Fibroblast of lung (primary cell): ENCODE data around the gene PRDM8. TPM values are rescaled to one million over a fixed set of nuclear protein-coding genes. Genes with fewer than 3 reads are reported as not detected.

ENCODE experiments used
- DNase-seq, 2 donors: peaks; one replicate each; pipeline versions ENCODE4 v3.0.0 to v3.0.0-alpha.2; 2010; ENCODE audit warnings: low read depth in 2 of 2
- H2AFZ ChIP-seq: 2 replicates; pipeline ENCODE4 v1.5.1; 2012; ENCODE audit warnings: low read length, control low read depth, inconsistent platforms
- H3K27ac ChIP-seq: 2 replicates; pipeline ENCODE4 v1.5.1; 2011; ENCODE audit warnings: low read length, control low read depth; ENCODE audit not compliant: insufficient read depth
- H3K27me3 ChIP-seq: 2 replicates; pipeline ENCODE4 v1.5.1; 2011; ENCODE audit warnings: mild to moderate bottlenecking, low read length; ENCODE audit not compliant: control insufficient read depth, insufficient read depth
- H3K36me3 ChIP-seq: 2 replicates; pipeline ENCODE4 v1.5.1; 2011; ENCODE audit warnings: low read length; ENCODE audit not compliant: control insufficient read depth, insufficient read depth
- H3K4me1 ChIP-seq: 2 replicates; pipeline ENCODE4 v1.5.1; 2011; ENCODE audit warnings: low read length; ENCODE audit not compliant: control insufficient read depth, insufficient read depth; ENCODE audit errors: extremely low read depth
- H3K4me2 ChIP-seq: 2 replicates; pipeline ENCODE4 v1.5.1; 2011; ENCODE audit warnings: low read length, control low read depth; ENCODE audit not compliant: insufficient read depth; ENCODE audit errors: extremely low read depth
- H3K4me3 ChIP-seq, 4 experiments: fragments of 200-600 bp in 1 of 4; sonication (generic) in 1 of 4; replicated peaks in 1 of 4; 2 replicates each; pipeline ENCODE4 v1.5.1; 2011 to 2016; ENCODE audit warnings: low read length in 4 of 4, low read depth in 3 of 4, mild to moderate bottlenecking in 3 of 4, control low read depth in 2 of 4, inconsistent platforms in 1 of 4, mixed read lengths in 1 of 4; ENCODE audit not compliant: insufficient read depth in 1 of 4; ENCODE audit errors: control extremely low read depth in 1 of 4
- H3K79me2 ChIP-seq: 2 replicates; pipeline ENCODE4 v1.5.1; 2012; ENCODE audit warnings: mild to moderate bottlenecking, low read length, inconsistent platforms; ENCODE audit not compliant: control insufficient read depth, insufficient read depth
- H3K9ac ChIP-seq: 2 replicates; pipeline ENCODE4 v1.5.1; 2011; ENCODE audit warnings: mild to moderate bottlenecking, low read length, control low read depth; ENCODE audit not compliant: insufficient read depth
- H3K9me3 ChIP-seq: 2 replicates; pipeline ENCODE4 v1.5.1; 2012; ENCODE audit warnings: low read depth, low read length; ENCODE audit not compliant: control insufficient read depth, insufficient read depth
- H4K20me1 ChIP-seq: 2 replicates; pipeline ENCODE4 v1.5.1; 2011; ENCODE audit warnings: low read length; ENCODE audit not compliant: control insufficient read depth, insufficient read depth; ENCODE audit errors: extremely low read depth
- CTCF ChIP-seq, 2 donors: IDR thresholded peaks in 1 of 2; conservative IDR thresholded peaks in 1 of 2; 1 replicate in 1 of 2; 2 replicates in 1 of 2; pipeline ENCODE4 v1.5.1; 2011 to 2012; ENCODE audit warnings: low read length in 2 of 2, control low read depth in 1 of 2, inconsistent platforms in 1 of 2, low read depth in 1 of 2, mild to moderate bottlenecking in 1 of 2
- EZH2 ChIP-seq: IDR thresholded peaks from 2 replicates; pipeline ENCODE4 v1.5.1; 2012; ENCODE audit warnings: low read length, control low read depth, mild to moderate bottlenecking; ENCODE audit errors: missing control alignments
- polyA plus RNA-seq, 2 donors: library from polyadenylated mRNA; depleted of rRNA in 1 of 2; stranded (reverse) in 1 of 2; unstranded in 1 of 2; fragments of >200 nt; gene quantifications; 2 replicates each; pipeline ENCODE4 v1.2.1, GENCODE V29; 2011 to 2012; ENCODE audit warnings: missing spikeins in 1 of 2
- total RNA-seq: library from RNA; depleted of rRNA; stranded (reverse); fragments of >200 nt; gene quantifications from 2 replicates; pipeline ENCODE4 v1.2.1, GENCODE V29; 2014

The PRDM8 gene
- total and polyA plus RNA-seq, 2 donors (not counting 1 experiment from before 2014, with no cell fraction given) = 3.3 to 8.8 TPM

GRCh38 chr4:80178964-80179363 lies 18.3 kb upstream of the PRDM8 start:
- Histone ChIP-seq H3K4me1 (peaks cover 8% of the 10 kb centered on the region), H3K27ac (no peak overlapping the region), H4K20me1 (no peaks in the 10 kb centered on the region), H3K27me3 (no peaks in the 10 kb centered on the region), H3K36me3 (no peaks in the 10 kb centered on the region), H2AFZ (no peak overlapping the region), H3K9me3 (no peaks in the 10 kb centered on the region), H3K79me2 (no peaks in the 10 kb centered on the region), H3K4me2 (no peak overlapping the region), H3K9ac (no peak overlapping the region), H3K4me3 (no peak overlapping the region)
- no peak for DNase-seq
- TF ChIP-seq EZH2 (no peak), CTCF (conservative IDR thresholded peaks at IDR 0.05 in 1 of 2, IDR thresholded peaks at IDR 0.05 in 1 of 2; ENCODE audit: low read depth in 1 of 2, low read length in 2 of 2) (no peak)

- TF ChIP-seq CTCF (conservative IDR thresholded peaks at IDR 0.05 in 1 of 2, IDR thresholded peaks at IDR 0.05 in 1 of 2; ENCODE audit: low read depth in 1 of 2, low read length in 2 of 2) = no peak
- no peak for TF ChIP-seq EZH2
Observed at GRCh38 chr4:80179637-80180161, 17.6 kb upstream of the PRDM8 start.

GRCh38 chr4:80180743-80181142 lies 16.6 kb upstream of the PRDM8 start:
- H3K9me3 ChIP-seq = no peaks in the 10 kb centered on the region
- no peaks in the 10 kb centered on the region for H3K36me3 ChIP-seq
- H3K27me3 ChIP-seq = no peaks in the 10 kb centered on the region
- H3K4me3 ChIP-seq = no peak overlapping the region
- peaks cover 10% of the 10 kb centered on the region for H3K79me2 ChIP-seq
- no peak overlapping the region for H2AFZ ChIP-seq
- H3K9ac ChIP-seq = no peak overlapping the region
- peak in 1 of 2 donors; percentile 27 for DNase-seq
- TF ChIP-seq EZH2 = no peak
- TF ChIP-seq CTCF (conservative IDR thresholded peaks at IDR 0.05 in 1 of 2, IDR thresholded peaks at IDR 0.05 in 1 of 2; ENCODE audit: low read depth in 1 of 2, low read length in 2 of 2) = no peak
- H3K4me2 ChIP-seq = peak overlapping the region; percentile 91
- no peaks in the 10 kb centered on the region for H4K20me1 ChIP-seq
- H3K27ac ChIP-seq = no peak overlapping the region
- H3K4me1 ChIP-seq = peaks cover 10% of the 10 kb centered on the region

More at GRCh38 chr4:80179637-80180161, 17.6 kb upstream of the PRDM8 start:
- H2AFZ ChIP-seq = no peak overlapping the region
- peaks cover 8% of the 10 kb centered on the region for H3K4me1 ChIP-seq
- no peaks in the 10 kb centered on the region for H3K27me3 ChIP-seq
- no peaks in the 10 kb centered on the region for H3K36me3 ChIP-seq
- H4K20me1 ChIP-seq = no peaks in the 10 kb centered on the region
- no peak overlapping the region for H3K4me3 ChIP-seq
- no peak overlapping the region for H3K4me2 ChIP-seq
- H3K9ac ChIP-seq = no peak overlapping the region
- H3K9me3 ChIP-seq = no peaks in the 10 kb centered on the region
- H3K27ac ChIP-seq = no peak overlapping the region
- no peak for DNase-seq
- no peaks in the 10 kb centered on the region for H3K79me2 ChIP-seq
